Upper lobe of left lung (tissue), 4 donors: ENCODE results near the gene HMGXB3.

ENCODE experiments used
- CTCF ChIP-seq, 6 experiments: fragments of 450-650 bp in 4 of 6; fragments of 200-600 bp in 2 of 6; sonication (generic) in 2 of 6; IDR thresholded peaks; one replicate each; pipeline ENCODE4 v1.5.1; 2016 to 2019; ENCODE audit warnings: antibody characterized with exemption in 6 of 6
- POLR2AphosphoS5 ChIP-seq, 2 donors: sonication (generic); formaldehyde crosslinking; IDR thresholded peaks; one replicate each; pipeline ENCODE4 v1.5.1; 2017; ENCODE audit warnings: antibody characterized with exemption in 2 of 2

GRCh38 chr5:150064681-150065220 is 64.2 kb downstream of the HMGXB3 start:
- TF ChIP-seq CTCF (IDR thresholded peaks at IDR 0.05) (no peak), POLR2AphosphoS5 (IDR thresholded peaks at IDR 0.05) (no peak)
